ENCODE measurements around the gene IGSF3.

The IGSF3 gene

GRCh38 chr1:116559304-116559761, 108.2 kb downstream of the IGSF3 start:
- no peak overlapping the region for H3K27ac ChIP-seq (ENCODE audit: low read depth, low read length)
- H3K36me3 ChIP-seq (ENCODE audit: control insufficient read depth in 1 of 2, insufficient read depth in 2 of 2, low read length in 2 of 2): no peaks in the 10 kb centered on the region
- H3K4me3 ChIP-seq (ENCODE audit: low read depth in 1 of 2, low read length in 2 of 2): peak overlapping the region in 1 of 2 donors; percentile 12
- H3K9ac ChIP-seq (ENCODE audit: low read depth in 1 of 2, low read length in 2 of 2): no peak overlapping the region
- H3K4me1 ChIP-seq (ENCODE audit: control insufficient read depth in 1 of 2, insufficient read depth in 2 of 2, low read length in 2 of 2): peaks cover 23 to 55% of the 10 kb centered on the region in 2 donors
- no peaks in the 10 kb centered on the region for H3K27me3 ChIP-seq (ENCODE audit: control insufficient read depth in 1 of 2, insufficient read depth in 2 of 2, low read length in 2 of 2)
- peaks cover 0 to 5% of the 10 kb centered on the region in 2 donors for H3K9me3 ChIP-seq (ENCODE audit: control insufficient read depth in 1 of 2, low read length in 2 of 2)

- Histone ChIP-seq H3K4me3 (ENCODE audit: low read depth in 1 of 2, low read length in 2 of 2) (no peak overlapping the region), H3K27ac (ENCODE audit: low read depth, low read length) (no peak overlapping the region), H3K4me1 (ENCODE audit: control insufficient read depth in 1 of 2, insufficient read depth in 2 of 2, low read length in 2 of 2) (peaks cover 23 to 55% of the 10 kb centered on the region in 2 donors), H3K27me3 (ENCODE audit: control insufficient read depth in 1 of 2, insufficient read depth in 2 of 2, low read length in 2 of 2) (no peaks in the 10 kb centered on the region), H3K36me3 (ENCODE audit: control insufficient read depth in 1 of 2, insufficient read depth in 2 of 2, low read length in 2 of 2) (no peaks in the 10 kb centered on the region), H3K9ac (ENCODE audit: low read depth in 1 of 2, low read length in 2 of 2) (no peak overlapping the region), H3K9me3 (ENCODE audit: control insufficient read depth in 1 of 2, low read length in 2 of 2) (peaks cover 0 to 5% of the 10 kb centered on the region in 2 donors)
Observed at GRCh38 chr1:116558571-116558970, 109.0 kb downstream of the IGSF3 start.

- H3K36me3 ChIP-seq (ENCODE audit: control insufficient read depth in 1 of 2, insufficient read depth in 2 of 2, low read length in 2 of 2): no peaks in the 10 kb centered on the region
- peaks cover 23 to 55% of the 10 kb centered on the region in 2 donors for H3K4me1 ChIP-seq (ENCODE audit: control insufficient read depth in 1 of 2, insufficient read depth in 2 of 2, low read length in 2 of 2)
- no peaks in the 10 kb centered on the region for H3K27me3 ChIP-seq (ENCODE audit: control insufficient read depth in 1 of 2, insufficient read depth in 2 of 2, low read length in 2 of 2)
- H3K27ac ChIP-seq (ENCODE audit: low read depth, low read length): no peak overlapping the region
- no peak overlapping the region for H3K9ac ChIP-seq (ENCODE audit: low read depth in 1 of 2, low read length in 2 of 2)
- H3K9me3 ChIP-seq (ENCODE audit: control insufficient read depth in 1 of 2, low read length in 2 of 2): peaks cover 0 to 5% of the 10 kb centered on the region in 2 donors
- H3K4me3 ChIP-seq (ENCODE audit: low read depth in 1 of 2, low read length in 2 of 2): no peak overlapping the region
Observed at GRCh38 chr1:116558140-116558549, 109.4 kb downstream of the IGSF3 start.

- Histone ChIP-seq H3K4me3 (ENCODE audit: low read depth in 1 of 2, low read length in 2 of 2) (no peak overlapping the region), H3K9me3 (ENCODE audit: control insufficient read depth in 1 of 2, low read length in 2 of 2) (no peaks in the 10 kb centered on the region), H3K4me1 (ENCODE audit: control insufficient read depth in 1 of 2, insufficient read depth in 2 of 2, low read length in 2 of 2) (peaks cover 23 to 55% of the 10 kb centered on the region in 2 donors), H3K9ac (ENCODE audit: low read depth in 1 of 2, low read length in 2 of 2) (no peak overlapping the region), H3K27ac (ENCODE audit: low read depth, low read length) (no peak overlapping the region), H3K36me3 (ENCODE audit: control insufficient read depth in 1 of 2, insufficient read depth in 2 of 2, low read length in 2 of 2) (no peaks in the 10 kb centered on the region), H3K27me3 (ENCODE audit: control insufficient read depth in 1 of 2, insufficient read depth in 2 of 2, low read length in 2 of 2) (no peaks in the 10 kb centered on the region)
Observed at GRCh38 chr1:116557323-116557878, 110.1 kb downstream of the IGSF3 start.

- Histone ChIP-seq H3K36me3 (ENCODE audit: control insufficient read depth in 1 of 2, insufficient read depth in 2 of 2, low read length in 2 of 2) (no peaks in the 10 kb centered on the region), H3K9ac (ENCODE audit: low read depth in 1 of 2, low read length in 2 of 2) (peak overlapping the region in 1 of 2 donors; percentile 3), H3K4me3 (ENCODE audit: low read depth in 1 of 2, low read length in 2 of 2) (no peak overlapping the region), H3K9me3 (ENCODE audit: control insufficient read depth in 1 of 2, low read length in 2 of 2) (no peaks in the 10 kb centered on the region), H3K27ac (ENCODE audit: low read depth, low read length) (peak overlapping the region; percentile 33), H3K27me3 (ENCODE audit: control insufficient read depth in 1 of 2, insufficient read depth in 2 of 2, low read length in 2 of 2) (no peaks in the 10 kb centered on the region), H3K4me1 (ENCODE audit: control insufficient read depth in 1 of 2, insufficient read depth in 2 of 2, low read length in 2 of 2) (peaks cover 23 to 50% of the 10 kb centered on the region in 2 donors)
Observed at GRCh38 chr1:116556289-116557006, 111.1 kb downstream of the IGSF3 start.

GRCh38 chr1:116554924-116555323, 112.6 kb downstream of the IGSF3 start:
- H3K4me3 ChIP-seq (ENCODE audit: low read depth in 1 of 2, low read length in 2 of 2): no peak overlapping the region
- H3K9ac ChIP-seq (ENCODE audit: low read depth in 1 of 2, low read length in 2 of 2): no peak overlapping the region
- no peaks in the 10 kb centered on the region for H3K36me3 ChIP-seq (ENCODE audit: control insufficient read depth in 1 of 2, insufficient read depth in 2 of 2, low read length in 2 of 2)
- H3K27me3 ChIP-seq (ENCODE audit: control insufficient read depth in 1 of 2, insufficient read depth in 2 of 2, low read length in 2 of 2): no peaks in the 10 kb centered on the region
- no peak overlapping the region for H3K27ac ChIP-seq (ENCODE audit: low read depth, low read length)
- no peaks in the 10 kb centered on the region for H3K9me3 ChIP-seq (ENCODE audit: control insufficient read depth in 1 of 2, low read length in 2 of 2)
- H3K4me1 ChIP-seq (ENCODE audit: control insufficient read depth in 1 of 2, insufficient read depth in 2 of 2, low read length in 2 of 2): peaks cover 19 to 40% of the 10 kb centered on the region in 2 donors

GRCh38 chr1:116553386-116554115, 114.0 kb downstream of the IGSF3 start:
- Histone ChIP-seq H3K4me1 (ENCODE audit: control insufficient read depth in 1 of 2, insufficient read depth in 2 of 2, low read length in 2 of 2) (peaks cover 7 to 27% of the 10 kb centered on the region in 2 donors), H3K27ac (ENCODE audit: low read depth, low read length) (no peak overlapping the region), H3K9ac (ENCODE audit: low read depth in 1 of 2, low read length in 2 of 2) (no peak overlapping the region), H3K36me3 (ENCODE audit: control insufficient read depth in 1 of 2, insufficient read depth in 2 of 2, low read length in 2 of 2) (no peaks in the 10 kb centered on the region), H3K4me3 (ENCODE audit: low read depth in 1 of 2, low read length in 2 of 2) (no peak overlapping the region), H3K27me3 (ENCODE audit: control insufficient read depth in 1 of 2, insufficient read depth in 2 of 2, low read length in 2 of 2) (no peaks in the 10 kb centered on the region), H3K9me3 (ENCODE audit: control insufficient read depth in 1 of 2, low read length in 2 of 2) (no peaks in the 10 kb centered on the region)

GRCh38 chr1:116546354-116546977, 121.1 kb downstream of the IGSF3 start:
- Histone ChIP-seq H3K36me3 (ENCODE audit: control insufficient read depth in 1 of 2, insufficient read depth in 2 of 2, low read length in 2 of 2) (peaks cover 8 to 15% of the 10 kb centered on the region in 2 donors), H3K4me1 (ENCODE audit: control insufficient read depth in 1 of 2, insufficient read depth in 2 of 2, low read length in 2 of 2) (no peaks in the 10 kb centered on the region), H3K4me3 (ENCODE audit: low read depth in 1 of 2, low read length in 2 of 2) (no peak overlapping the region), H3K27me3 (ENCODE audit: control insufficient read depth in 1 of 2, insufficient read depth in 2 of 2, low read length in 2 of 2) (no peaks in the 10 kb centered on the region), H3K9me3 (ENCODE audit: control insufficient read depth in 1 of 2, low read length in 2 of 2) (no peaks in the 10 kb centered on the region), H3K27ac (ENCODE audit: low read depth, low read length) (no peak overlapping the region), H3K9ac (ENCODE audit: low read depth in 1 of 2, low read length in 2 of 2) (no peak overlapping the region)

GRCh38 chr1:116545359-116545705, 122.2 kb downstream of the IGSF3 start:
- no peaks in the 10 kb centered on the region for H3K9me3 ChIP-seq (ENCODE audit: control insufficient read depth in 1 of 2, low read length in 2 of 2)
- peaks cover 8 to 15% of the 10 kb centered on the region in 2 donors for H3K36me3 ChIP-seq (ENCODE audit: control insufficient read depth in 1 of 2, insufficient read depth in 2 of 2, low read length in 2 of 2)
- H3K27ac ChIP-seq (ENCODE audit: low read depth, low read length): no peak overlapping the region
- no peaks in the 10 kb centered on the region for H3K27me3 ChIP-seq (ENCODE audit: control insufficient read depth in 1 of 2, insufficient read depth in 2 of 2, low read length in 2 of 2)
- peaks cover 0 to 1% of the 10 kb centered on the region in 2 donors for H3K4me1 ChIP-seq (ENCODE audit: control insufficient read depth in 1 of 2, insufficient read depth in 2 of 2, low read length in 2 of 2)
- H3K4me3 ChIP-seq (ENCODE audit: low read depth in 1 of 2, low read length in 2 of 2): no peak overlapping the region
- no peak overlapping the region for H3K9ac ChIP-seq (ENCODE audit: low read depth in 1 of 2, low read length in 2 of 2)

All from duodenal mucosa (tissue), 2 donors.